Activated CD4-positive, alpha-beta T cell treated with anti-CD3 and anti-CD28 coated beads, Interleukin-2, amount 50 U/mL, for 24 hours (primary cell): ENCODE results near the gene UBE2O.

Source experiments
- DNase-seq, 2 donors: peaks; one replicate each; pipeline ENCODE4 v3.0.0-alpha.2; 2020; ENCODE audit warnings: low read depth in 1 of 2, low spot score in 1 of 2

Gene UBE2O

DNA sequence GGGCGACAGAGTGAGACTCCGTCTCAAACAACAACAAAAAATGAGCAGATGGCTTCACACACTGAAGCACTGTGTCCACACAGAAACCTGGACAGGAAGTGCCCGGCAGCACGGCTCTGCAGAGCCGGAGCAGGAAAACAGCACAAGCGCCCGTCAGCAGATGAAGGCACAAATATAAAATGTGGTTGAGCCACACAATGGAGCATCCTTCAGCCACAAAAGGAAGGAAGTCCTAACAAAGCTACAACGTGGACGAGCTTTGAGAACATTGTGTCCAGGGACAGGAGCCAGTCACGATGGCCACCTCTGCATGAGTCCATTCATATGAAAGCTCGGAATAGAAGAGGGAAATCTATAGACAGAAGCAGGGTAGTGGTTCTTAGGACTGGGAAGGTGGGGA is 32.6 kb upstream of the UBE2O start:
- no peak for DNase-seq

DNA sequence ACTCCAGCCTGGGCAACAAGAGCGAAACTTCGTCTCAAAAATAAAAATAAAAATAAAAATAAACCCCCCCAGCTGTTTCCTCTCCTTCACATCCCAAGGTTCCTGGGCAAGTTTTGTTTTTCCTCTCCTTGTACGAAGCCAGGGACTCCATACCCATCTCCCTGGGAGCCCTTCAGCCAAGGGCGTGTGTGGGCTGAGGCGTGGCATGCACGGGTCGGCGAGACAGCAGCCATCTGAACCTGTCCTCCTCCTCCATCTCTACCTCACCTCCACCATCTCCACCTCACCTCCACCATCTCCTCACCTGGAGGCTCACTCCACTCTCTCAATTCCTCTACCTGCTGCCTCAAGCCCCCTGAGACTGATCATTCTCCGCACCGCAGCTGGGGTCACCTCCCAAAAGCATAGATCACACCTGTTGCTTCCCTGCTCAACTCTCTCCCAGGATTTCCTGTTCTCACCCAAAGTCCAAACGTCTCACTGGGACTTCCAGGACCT is 31.3 kb upstream of the UBE2O start:
- no peak for DNase-seq

GRCh38 chr17:76481071-76481655 is 28.2 kb upstream of the UBE2O start:
- DNase-seq = no peak

GRCh38 chr17:76480632-76481031 is 27.7 kb upstream of the UBE2O start:
- DNase-seq = no peak

GRCh38 chr17:76479515-76480060 is 26.6 kb upstream of the UBE2O start:
- DNase-seq = no peak

DNA sequence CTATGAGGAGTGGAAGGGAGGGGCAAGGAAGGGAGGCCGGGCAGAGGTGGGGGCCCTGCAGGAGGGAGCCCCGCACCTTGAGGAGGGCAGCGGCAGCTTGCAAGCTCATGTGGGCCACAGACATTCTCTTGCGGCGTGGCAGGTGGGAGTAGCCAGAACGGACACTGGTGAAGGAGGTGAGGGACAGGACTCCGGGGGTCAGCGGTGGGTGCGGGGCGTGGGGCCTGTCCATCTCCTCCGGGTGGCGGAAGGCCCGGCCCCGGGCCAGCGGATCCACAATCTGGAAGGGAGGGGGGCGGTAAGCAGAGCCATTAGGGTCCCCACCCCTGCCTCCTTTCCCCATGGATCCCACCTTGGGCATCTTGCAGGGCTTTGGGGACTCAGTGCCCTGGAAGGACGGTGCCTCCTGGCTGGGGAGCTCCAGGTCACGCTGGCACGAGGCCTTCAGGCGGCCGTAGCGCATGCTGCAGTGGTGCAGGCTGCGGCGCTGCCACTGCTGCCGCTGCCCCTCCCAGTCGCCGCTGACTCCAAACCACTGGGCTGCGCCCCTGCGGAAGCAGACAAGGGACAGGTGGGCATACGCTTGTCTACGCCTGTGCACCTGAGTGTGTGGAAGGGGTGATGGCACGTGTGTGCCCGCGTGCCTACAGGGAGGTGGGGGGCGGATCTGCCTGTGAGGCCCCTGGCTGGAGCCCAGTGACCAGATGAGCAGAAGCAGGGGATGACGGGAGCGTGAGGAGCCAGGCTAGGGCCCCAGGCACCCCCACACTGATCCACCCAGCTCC is 26.0 kb upstream of the UBE2O start:
- DNase-seq = no peak

- DNase-seq = no peak
These were observed 25.1 kb upstream of the UBE2O start for GRCh38 chr17:76478097-76478496.

GRCh38 chr17:76477576-76477975 is 24.6 kb upstream of the UBE2O start:
- DNase-seq = no peak

GRCh38 chr17:76476736-76477135 is 23.8 kb upstream of the UBE2O start:
- no peak for DNase-seq

- DNase-seq = no peak
These were observed 22.4 kb upstream of the UBE2O start for GRCh38 chr17:76475302-76475701.

GRCh38 chr17:76474894-76475293 is 21.9 kb upstream of the UBE2O start:
- DNase-seq = no peak

GRCh38 chr17:76474238-76474637 is 21.3 kb upstream of the UBE2O start:
- no peak for DNase-seq

DNA sequence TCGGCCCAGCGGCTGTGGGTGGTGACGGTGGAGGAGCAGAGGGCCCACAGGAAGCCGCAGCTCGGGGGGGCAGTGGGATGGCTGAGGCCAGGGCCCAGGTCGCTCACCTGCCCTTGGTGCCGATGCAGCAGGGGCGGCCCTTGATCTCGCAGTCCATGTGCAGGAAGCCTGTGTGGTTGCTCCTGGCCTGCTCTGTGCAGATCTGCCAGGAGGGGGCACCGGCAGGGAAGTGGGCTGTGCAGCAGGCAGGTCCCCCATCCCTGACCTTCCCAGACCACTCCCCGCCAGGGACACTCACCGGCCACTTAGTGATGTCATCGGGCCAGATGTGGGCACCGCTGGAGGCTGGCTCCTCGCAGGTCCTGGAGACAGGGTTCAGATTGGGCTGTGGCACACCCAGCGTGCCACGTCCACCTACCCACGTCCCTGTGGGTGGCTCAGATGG is 20.6 kb upstream of the UBE2O start:
- DNase-seq = no peak

GRCh38 chr17:76472726-76473125 is 19.8 kb upstream of the UBE2O start:
- no peak for DNase-seq

- no peak for DNase-seq
These were observed 19.3 kb upstream of the UBE2O start for GRCh38 chr17:76472258-76472645.

GRCh38 chr17:76471498-76472257 is 18.7 kb upstream of the UBE2O start:
- no peak for DNase-seq

- DNase-seq = no peak
These were observed 17.2 kb upstream of the UBE2O start for GRCh38 chr17:76469991-76470739.

- DNase-seq = no peak
These were observed 16.4 kb upstream of the UBE2O start for GRCh38 chr17:76469076-76469990.

- DNase-seq = no peak
These were observed 15.7 kb upstream of the UBE2O start for GRCh38 chr17:76468634-76469010.
